CD8-positive, alpha-beta memory T cell (primary cell): ENCODE measurements around the gene MICALL1. TPM values are rescaled to one million over a fixed set of nuclear protein-coding genes. Genes with fewer than 3 reads are reported as not detected.

ENCODE experiments used
- CTCF ChIA-PET: fragments of 350-600 bp; sonication (Branson Sonifier 250); formaldehyde crosslinking; loops from one replicate; lab custom pipeline; 2021; ENCODE audit warnings: antibody characterized with exemption; lab: Charles Lee
- POLR2A ChIA-PET: fragments of 350-600 bp; sonication (Branson Sonifier 250); formaldehyde crosslinking; loops from one replicate; lab custom pipeline; 2021; ENCODE audit warnings: antibody characterized with exemption; lab: Charles Lee
- DNase-seq, 5 donors: peaks; one replicate each; pipeline versions ENCODE4 v3.0.0 to v3.0.0-alpha.2; 2020 to 2022; ENCODE audit warnings: mixed read lengths in 1 of 5
- H3K27ac ChIP-seq: one replicate; pipeline ENCODE4 v1.7.0; 2013; ENCODE audit warnings: low read depth, mild to moderate bottlenecking, low read length, moderate library complexity
- H3K27me3 ChIP-seq: 2 replicates; pipeline ENCODE4 v1.7.0; 2013; ENCODE audit warnings: low read length, mild to moderate bottlenecking; ENCODE audit not compliant: insufficient read depth, poor library complexity, severe bottlenecking
- H3K36me3 ChIP-seq: 2 replicates; pipeline ENCODE4 v1.7.0; 2013; ENCODE audit warnings: mild to moderate bottlenecking, low read length, moderate library complexity; ENCODE audit not compliant: insufficient read depth
- H3K4me1 ChIP-seq: 2 replicates; pipeline ENCODE4 v1.7.0; 2013; ENCODE audit warnings: mild to moderate bottlenecking, low read length, moderate library complexity; ENCODE audit not compliant: insufficient read depth
- H3K4me3 ChIP-seq: 2 replicates; pipeline ENCODE4 v1.7.0; 2013; ENCODE audit warnings: mild to moderate bottlenecking, low read length
- H3K9me3 ChIP-seq: 2 replicates; pipeline ENCODE4 v1.7.0; 2013; ENCODE audit warnings: mild to moderate bottlenecking, low read length
- H3K27ac Mint-ChIP-seq, 8 donors: one replicate each; pipeline ENCODE4 v1.8.0; 2020 to 2021; ENCODE audit warnings: mixed read lengths in 8 of 8, mild to moderate bottlenecking in 6 of 8, inconsistent platforms in 3 of 8, moderate library complexity in 3 of 8
- H3K27me3 Mint-ChIP-seq, 2 donors: one replicate each; pipeline ENCODE4 v1.8.0; 2020 to 2021; ENCODE audit warnings: mixed read lengths in 2 of 2, mild to moderate bottlenecking in 1 of 2, moderate library complexity in 1 of 2
- H3K36me3 Mint-ChIP-seq, 3 donors: one replicate each; pipeline ENCODE4 v1.8.0; 2020 to 2021; ENCODE audit warnings: mixed read lengths in 3 of 3, inconsistent platforms in 1 of 3, mild to moderate bottlenecking in 1 of 3
- H3K4me1 Mint-ChIP-seq, 3 donors: one replicate each; pipeline ENCODE4 v1.8.0; 2020 to 2021; ENCODE audit warnings: mixed read lengths in 3 of 3, inconsistent platforms in 1 of 3, mild to moderate bottlenecking in 1 of 3
- H3K4me3 Mint-ChIP-seq, 7 donors: one replicate each; pipeline ENCODE4 v1.8.0; 2020 to 2021; ENCODE audit warnings: mixed read lengths in 7 of 7, mild to moderate bottlenecking in 6 of 7, moderate library complexity in 4 of 7, inconsistent platforms in 2 of 7
- H3K9me3 Mint-ChIP-seq, 5 donors: one replicate each; pipeline ENCODE4 v1.8.0; 2020 to 2022; ENCODE audit warnings: mixed read lengths in 5 of 5, mild to moderate bottlenecking in 3 of 5, moderate library complexity in 2 of 5, inconsistent platforms in 1 of 5
- polyA plus RNA-seq: library from polyadenylated mRNA; unstranded; fragments of 300-500 nt; fragmentation: Illumina TruSeq; gene quantifications from one replicate; pipeline ENCODE4 v1.2.3, GENCODE V29; 2021
- total RNA-seq, 2 experiments: library from RNA; stranded (reverse); gene quantifications; one replicate each; pipeline ENCODE4 v1.2.3, GENCODE V29; 2021

MICALL1 gene, protein sequence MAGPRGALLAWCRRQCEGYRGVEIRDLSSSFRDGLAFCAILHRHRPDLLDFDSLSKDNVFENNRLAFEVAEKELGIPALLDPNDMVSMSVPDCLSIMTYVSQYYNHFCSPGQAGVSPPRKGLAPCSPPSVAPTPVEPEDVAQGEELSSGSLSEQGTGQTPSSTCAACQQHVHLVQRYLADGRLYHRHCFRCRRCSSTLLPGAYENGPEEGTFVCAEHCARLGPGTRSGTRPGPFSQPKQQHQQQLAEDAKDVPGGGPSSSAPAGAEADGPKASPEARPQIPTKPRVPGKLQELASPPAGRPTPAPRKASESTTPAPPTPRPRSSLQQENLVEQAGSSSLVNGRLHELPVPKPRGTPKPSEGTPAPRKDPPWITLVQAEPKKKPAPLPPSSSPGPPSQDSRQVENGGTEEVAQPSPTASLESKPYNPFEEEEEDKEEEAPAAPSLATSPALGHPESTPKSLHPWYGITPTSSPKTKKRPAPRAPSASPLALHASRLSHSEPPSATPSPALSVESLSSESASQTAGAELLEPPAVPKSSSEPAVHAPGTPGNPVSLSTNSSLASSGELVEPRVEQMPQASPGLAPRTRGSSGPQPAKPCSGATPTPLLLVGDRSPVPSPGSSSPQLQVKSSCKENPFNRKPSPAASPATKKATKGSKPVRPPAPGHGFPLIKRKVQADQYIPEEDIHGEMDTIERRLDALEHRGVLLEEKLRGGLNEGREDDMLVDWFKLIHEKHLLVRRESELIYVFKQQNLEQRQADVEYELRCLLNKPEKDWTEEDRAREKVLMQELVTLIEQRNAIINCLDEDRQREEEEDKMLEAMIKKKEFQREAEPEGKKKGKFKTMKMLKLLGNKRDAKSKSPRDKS
- total RNA-seq (10 to 100 TPM; 25.4 to 25.8 TPM), polyA plus RNA-seq (7.2 TPM)

DNA sequence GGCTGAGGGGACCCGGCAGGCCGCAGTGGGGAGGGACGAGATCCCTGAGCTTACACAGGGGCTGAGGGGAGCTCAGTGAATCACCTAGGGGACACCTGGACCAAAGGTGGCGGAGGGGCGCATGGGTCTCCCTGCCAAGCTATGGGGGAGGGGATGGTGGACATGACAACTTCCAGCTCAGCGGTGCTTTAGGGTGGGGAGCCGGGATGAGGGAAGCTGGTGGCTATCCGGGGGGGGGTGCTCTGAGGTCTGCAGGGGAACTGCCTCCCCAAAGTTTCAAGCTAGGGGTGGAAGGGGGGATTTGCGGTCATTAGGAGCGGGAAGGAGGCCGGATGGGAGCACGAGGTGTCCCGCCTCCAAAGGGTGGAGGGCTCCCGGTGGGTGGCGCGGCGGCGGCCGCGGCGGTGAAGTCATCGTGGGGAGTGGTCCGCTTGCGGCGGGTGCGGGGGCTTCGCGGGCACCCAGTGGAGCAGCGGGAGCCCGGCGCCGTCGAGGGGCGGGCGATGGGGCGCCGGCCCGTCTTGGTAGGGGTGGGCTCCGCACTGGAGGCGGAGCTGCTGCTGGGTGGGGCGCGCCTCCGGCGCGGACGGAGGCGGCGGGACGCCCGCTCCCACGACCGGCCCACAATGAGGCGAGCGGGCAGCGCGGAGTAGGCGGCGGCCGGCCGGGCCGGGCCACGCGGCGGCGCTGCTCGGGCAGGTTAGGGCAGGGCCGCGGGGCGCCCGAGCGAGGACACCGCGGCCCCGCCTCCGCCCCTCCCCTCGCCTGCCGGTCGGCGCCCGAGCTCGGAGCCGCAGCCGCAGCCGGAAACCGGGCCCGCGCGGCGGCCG lies at the start of gene MICALL1:
TSS of gene MICALL1 (plus strand) at position 764 of the 830 bp plus-strand sequence. CDS start 126 bp downstream, outside the sequence.
- Histone ChIP-seq H3K9me3 (no peaks in the 10 kb centered on the region), H3K4me1 (peaks cover 12% of the 10 kb centered on the region), H3K4me3 (peak within 1 kb of the TSS; percentile 45), H3K27me3 (no peaks in the 10 kb centered on the region), H3K36me3 (no peaks in the 10 kb centered on the region), H3K27ac (peak within 1 kb of the TSS; percentile 54)
- H3K4me3 Mint-ChIP-seq = peak within 1 kb of the TSS; percentile 77 to 92 (median 82)
- H3K36me3 Mint-ChIP-seq = peaks cover 0 to 3% (median 0%) of the 10 kb centered on the region in 3 donors
- no peaks in the 10 kb centered on the region for H3K9me3 Mint-ChIP-seq
- H3K27ac Mint-ChIP-seq = peak within 1 kb of the TSS; percentile 81 to 98 (median 91)
- peaks cover 23 to 41% (median 29%) of the 10 kb centered on the region in 3 donors for H3K4me1 Mint-ChIP-seq
- H3K27me3 Mint-ChIP-seq = no peaks in the 10 kb centered on the region
- DNase-seq = peak; percentile 56 to 69 (median 63)
- CTCF ChIA-PET = interaction anchor here (0.9 to 2.3 kb wide), 7 partner anchors 9 to 88 kb away, joined by 3 to 15 read pairs (median 4); partner anchors contain the start of genes ANKRD54, C22orf23 and POLR2F
- POLR2A ChIA-PET = interaction anchor here (0.5 to 2.5 kb wide), 6 partner anchors 9 to 302 kb away, joined by 4 to 20 read pairs (median 6); partner anchors contain the start of genes ANKRD54, C22orf23 and POLR2F

- peaks cover 58% of the 10 kb centered on the region for H3K36me3 ChIP-seq
- POLR2A ChIA-PET = interaction anchor here (0.5 to 1.3 kb wide), 2 partner anchors 17 to 204 kb away, joined by 3 to 6 read pairs; partner anchors contain the start of gene ANKRD54
- H3K9me3 Mint-ChIP-seq = no peaks in the 10 kb centered on the region
- CTCF ChIA-PET = interaction anchor here (1.7 to 8.6 kb wide), 2 partner anchors 17 to 44 kb away, joined by 4 to 140 read pairs; partner anchors contain the start of gene ANKRD54
- no peaks in the 10 kb centered on the region for H3K4me1 ChIP-seq
- peaks cover 7 to 80% (median 28%) of the 10 kb centered on the region in 3 donors for H3K36me3 Mint-ChIP-seq
- H3K4me1 Mint-ChIP-seq = peaks cover 7 to 13% (median 11%) of the 10 kb centered on the region in 3 donors
- H3K4me3 Mint-ChIP-seq = peak overlapping the region in 1 of 7 donors; percentile 32
- no peak for DNase-seq
- peak overlapping the region in 1 of 8 donors; percentile 35 for H3K27ac Mint-ChIP-seq
- no peak overlapping the region for H3K4me3 ChIP-seq
- H3K27me3 ChIP-seq = no peaks in the 10 kb centered on the region
- H3K27me3 Mint-ChIP-seq = peaks cover 0 to 1% of the 10 kb centered on the region in 2 donors
- no peaks in the 10 kb centered on the region for H3K9me3 ChIP-seq
- H3K27ac ChIP-seq = no peak overlapping the region
Measured at GRCh38 chr22:37860796-37861421, 45.2 kb upstream of the MICALL1 start.

DNA sequence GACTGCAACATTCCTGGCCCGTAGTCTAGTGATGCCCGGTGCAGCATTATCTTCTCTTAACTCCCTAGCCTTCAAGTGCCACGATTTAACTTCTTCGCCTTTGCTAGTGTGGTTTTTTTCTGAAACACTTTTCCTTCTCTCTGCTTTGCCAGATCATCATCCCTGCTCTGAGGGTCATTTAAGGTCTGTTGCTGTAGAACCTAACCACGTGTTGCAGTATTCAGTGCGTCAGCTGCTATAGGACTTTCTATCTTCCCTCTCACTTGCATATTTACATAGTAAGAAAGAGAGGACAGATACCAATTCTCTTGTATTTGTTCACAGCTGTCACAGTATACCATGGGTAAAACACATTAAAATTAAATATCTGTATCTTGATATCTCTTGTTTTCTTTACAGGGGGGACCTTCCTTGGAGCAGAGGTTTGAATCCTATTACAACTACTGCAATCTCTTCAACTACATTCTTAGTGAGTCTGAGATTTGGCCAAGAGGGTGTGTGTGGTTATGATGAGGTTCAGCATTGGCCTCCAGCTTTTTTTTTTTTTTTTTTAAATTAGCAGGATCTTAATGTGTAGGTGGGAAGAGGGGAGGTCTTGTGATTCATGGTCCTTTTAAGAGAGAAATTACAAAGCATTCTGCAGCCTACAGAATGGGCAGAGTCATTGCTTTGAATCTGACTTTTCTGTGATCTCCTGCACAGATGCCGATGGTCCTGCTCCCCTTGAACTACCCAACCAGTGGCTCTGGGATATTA lies 43.3 kb upstream of the MICALL1 start:
- H3K9me3 ChIP-seq = no peaks in the 10 kb centered on the region
- no peak overlapping the region for H3K4me3 Mint-ChIP-seq
- H3K27ac ChIP-seq = no peak overlapping the region
- ChIA-PET POLR2A (interaction anchor here (0.6 kb wide), 2 partner anchors 44 to 226 kb away, joined by 3 to 4 read pairs; no protein-coding TSS in a partner anchor), CTCF (interaction anchor here (0.6 to 8.6 kb wide), 32 partner anchors 7 to 237 kb away, joined by 3 to 140 read pairs (median 5); partner anchors contain the start of genes ANKRD54, EIF3L and PDXP)
- H3K36me3 Mint-ChIP-seq = peaks cover 7 to 80% (median 30%) of the 10 kb centered on the region in 3 donors
- no peak overlapping the region for H3K4me3 ChIP-seq
- H3K4me1 ChIP-seq = no peaks in the 10 kb centered on the region
- H3K27me3 Mint-ChIP-seq = no peaks in the 10 kb centered on the region
- peaks cover 57% of the 10 kb centered on the region for H3K36me3 ChIP-seq
- no peak for DNase-seq
- no peaks in the 10 kb centered on the region for H3K9me3 Mint-ChIP-seq
- H3K27me3 ChIP-seq = no peaks in the 10 kb centered on the region
- peaks cover 7 to 12% (median 7%) of the 10 kb centered on the region in 3 donors for H3K4me1 Mint-ChIP-seq
- peak overlapping the region in 2 of 8 donors; percentile 1 to 69 for H3K27ac Mint-ChIP-seq

- Mint-ChIP-seq H3K4me1 (peaks cover 3 to 8% (median 7%) of the 10 kb centered on the region in 3 donors), H3K4me3 (no peak overlapping the region), H3K27ac (no peak overlapping the region), H3K27me3 (no peaks in the 10 kb centered on the region), H3K36me3 (peaks cover 4 to 83% (median 25%) of the 10 kb centered on the region in 3 donors), H3K9me3 (no peaks in the 10 kb centered on the region)
- POLR2A ChIA-PET = no interaction called here
- CTCF ChIA-PET = interaction anchor here (1.8 to 8.6 kb wide), 4 partner anchors 10 to 258 kb away, joined by 5 to 140 read pairs (median 9); partner anchors contain the start of gene EIF3L
- no peaks in the 10 kb centered on the region for H3K9me3 ChIP-seq
- H3K27me3 ChIP-seq = no peaks in the 10 kb centered on the region
- no peak overlapping the region for H3K27ac ChIP-seq
- H3K4me1 ChIP-seq = no peaks in the 10 kb centered on the region
- no peak for DNase-seq
- no peak overlapping the region for H3K4me3 ChIP-seq
- H3K36me3 ChIP-seq = peaks cover 53% of the 10 kb centered on the region
Measured at GRCh38 chr22:37865510-37865909, 40.6 kb upstream of the MICALL1 start.

DNA sequence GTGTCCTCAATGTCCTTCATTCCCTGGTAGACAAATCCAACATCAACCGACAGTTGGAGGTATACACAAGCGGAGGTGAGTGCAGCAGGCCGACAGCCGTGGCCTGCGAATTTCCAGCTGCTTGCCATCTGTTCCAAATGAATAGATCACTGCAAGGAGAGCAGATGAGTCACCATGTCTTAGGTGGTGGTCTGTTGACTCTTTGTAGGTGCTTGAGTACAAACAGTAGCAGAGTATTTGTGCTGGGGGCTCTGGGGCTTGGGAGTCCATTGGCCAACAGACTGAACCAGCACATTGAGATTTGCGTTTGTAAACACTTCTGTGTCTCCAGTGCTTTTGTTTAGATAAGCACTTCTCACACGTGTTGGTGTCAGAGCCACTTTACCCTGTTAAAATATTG lies 35.8 kb upstream of the MICALL1 start:
- H3K27me3 ChIP-seq = no peaks in the 10 kb centered on the region
- H3K27ac ChIP-seq = no peak overlapping the region
- DNase-seq = no peak
- Mint-ChIP-seq H3K9me3 (no peaks in the 10 kb centered on the region), H3K4me3 (no peak overlapping the region), H3K27me3 (no peaks in the 10 kb centered on the region), H3K27ac (no peak overlapping the region), H3K4me1 (no peaks in the 10 kb centered on the region), H3K36me3 (peaks cover 5 to 81% (median 18%) of the 10 kb centered on the region in 3 donors)
- H3K36me3 ChIP-seq = peaks cover 50% of the 10 kb centered on the region
- ChIA-PET POLR2A (no interaction called here), CTCF (no interaction called here)
- H3K9me3 ChIP-seq = no peaks in the 10 kb centered on the region
- no peaks in the 10 kb centered on the region for H3K4me1 ChIP-seq
- no peak overlapping the region for H3K4me3 ChIP-seq

DNA sequence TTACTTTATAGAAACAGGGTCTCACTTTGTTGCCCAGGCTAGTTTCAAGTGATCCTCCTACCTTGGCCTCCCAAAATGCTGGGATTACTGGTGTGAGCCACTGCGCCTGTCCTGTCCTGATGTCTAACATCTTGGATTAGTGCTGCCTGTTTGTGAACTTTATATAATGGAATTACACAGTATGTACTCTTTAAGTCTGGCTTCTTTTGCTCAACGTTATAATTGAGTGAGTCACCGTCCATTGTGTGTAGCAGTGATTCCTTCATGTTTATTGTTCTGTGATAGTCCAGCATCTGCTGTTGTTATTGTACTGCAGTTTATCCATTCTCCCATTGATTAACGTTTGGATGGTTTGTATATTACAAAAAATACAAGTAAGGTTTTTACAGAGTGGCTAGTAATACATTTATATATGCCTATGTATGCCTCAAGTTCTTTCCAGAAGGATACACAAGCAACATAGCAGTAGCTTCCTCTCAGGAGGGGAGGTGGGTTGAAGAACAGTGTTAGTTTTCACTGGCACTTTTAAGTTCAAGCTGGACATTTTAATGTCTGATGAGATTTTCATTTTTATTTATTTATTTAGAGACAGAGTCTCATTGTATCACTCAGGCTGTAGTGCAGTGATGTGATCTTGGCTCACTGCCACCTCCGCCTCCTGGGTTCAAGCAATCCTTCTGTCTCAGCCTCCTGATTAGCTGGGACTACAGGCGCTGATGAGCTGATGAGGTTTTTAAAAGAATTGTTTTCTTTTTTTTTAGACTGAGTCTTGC lies 25.2 kb upstream of the MICALL1 start:
- Mint-ChIP-seq H3K27ac (no peak overlapping the region), H3K4me3 (no peak overlapping the region), H3K4me1 (peaks cover 12 to 18% (median 13%) of the 10 kb centered on the region in 3 donors), H3K27me3 (no peaks in the 10 kb centered on the region), H3K9me3 (no peaks in the 10 kb centered on the region), H3K36me3 (peaks cover 10 to 66% (median 19%) of the 10 kb centered on the region in 3 donors)
- Histone ChIP-seq H3K27me3 (no peaks in the 10 kb centered on the region), H3K27ac (no peak overlapping the region), H3K4me1 (no peaks in the 10 kb centered on the region), H3K4me3 (no peak overlapping the region), H3K36me3 (peaks cover 30% of the 10 kb centered on the region), H3K9me3 (no peaks in the 10 kb centered on the region)
- CTCF ChIA-PET = interaction anchor here (1.3 kb wide), 1 partner anchor 17 kb away, joined by 5 read pairs; no protein-coding TSS in a partner anchor
- no peak for DNase-seq
- POLR2A ChIA-PET = no interaction called here
